Measurements from ENCODE around the gene PNMA6E.

DNA sequence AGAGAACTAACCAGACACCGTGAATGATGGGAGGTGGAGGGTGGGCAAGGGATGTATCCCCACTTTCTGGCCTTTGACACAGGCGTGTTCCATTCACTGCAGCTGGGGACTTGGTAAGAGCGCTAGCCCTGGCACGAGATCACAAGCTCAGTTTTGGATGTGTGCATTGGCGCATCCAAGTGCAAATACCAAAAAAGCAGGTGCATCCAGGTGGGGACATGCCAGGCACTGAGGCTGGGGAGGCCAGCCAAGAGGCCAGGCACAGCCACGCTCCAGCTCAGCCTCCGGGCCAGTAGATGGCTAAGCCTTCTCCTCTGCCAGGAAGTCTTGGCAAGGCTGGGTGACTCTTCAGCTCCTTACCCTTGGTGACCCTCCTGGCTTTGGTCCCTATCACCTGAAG lies 5.8 kb upstream of the PNMA6E start:
- TF ChIP-seq EZH2 (IDR thresholded peaks at IDR 0.05) = no peak
- TF ChIP-seq POLR2AphosphoS5 (IDR thresholded peaks at IDR 0.05; ENCODE audit: borderline replicate concordance, low read depth, low read length) = no peak

Data from SK-N-MC (cell line).